Left ventricle myocardium inferior (tissue), 1 donor: Measurements from ENCODE around the gene HLCS. TPM values are rescaled to one million over a fixed set of nuclear protein-coding genes. Genes with fewer than 3 reads are reported as not detected.

ENCODE experiments used
- DNase-seq: peaks from one replicate; pipeline ENCODE4 v3.0.0-alpha.2; 2020
- H3K27ac ChIP-seq: fragments of 200-600 bp; replicated peaks from 2 replicates; pipeline ENCODE4 v1.8.0; 2021
- H3K27me3 ChIP-seq: fragments of 200-600 bp; 2 replicates; pipeline ENCODE4 v1.8.0; 2021; ENCODE audit warnings: low read depth
- H3K36me3 ChIP-seq: fragments of 200-600 bp; 2 replicates; pipeline ENCODE4 v1.8.0; 2021
- H3K4me1 ChIP-seq: fragments of 200-600 bp; 2 replicates; pipeline ENCODE4 v1.8.0; 2021
- H3K4me3 ChIP-seq: fragments of 200-600 bp; 2 replicates; pipeline ENCODE4 v1.8.0; 2021; ENCODE audit warnings: mild to moderate bottlenecking, moderate library complexity
- H3K9me3 ChIP-seq: fragments of 200-600 bp; replicated peaks from 2 replicates; pipeline ENCODE4 v1.8.0; 2021
- intact Hi-C: fragments of 100-400 bp; cut with micrococcal nuclease; formaldehyde crosslinking; loops from one replicate; pipeline ENCODE4 v1.11.0; 2022
- total RNA-seq: library from RNA; stranded (reverse); fragmentation: NEBNext Ultra II Directional; extraction: Animal tissue kit (Norgen Biotek cat#: 25700); gene quantifications from one replicate; pipeline ENCODE4 v1.2.1, GENCODE V29; 2021
- TF ChIP-seq, protein P1 (sequence below): fragments of 200-600 bp; IDR thresholded peaks from 2 replicates; pipeline ENCODE4 v1.8.0; 2021; ENCODE audit warnings: antibody characterized with exemption, mild to moderate bottlenecking, borderline replicate concordance
- donor health status: DM: no; HTN: yes; CAD: no; lungs with severe emphysema.

The HLCS gene
- total RNA-seq, 1 donor from 2014 or later = 5.3 TPM

DNA sequence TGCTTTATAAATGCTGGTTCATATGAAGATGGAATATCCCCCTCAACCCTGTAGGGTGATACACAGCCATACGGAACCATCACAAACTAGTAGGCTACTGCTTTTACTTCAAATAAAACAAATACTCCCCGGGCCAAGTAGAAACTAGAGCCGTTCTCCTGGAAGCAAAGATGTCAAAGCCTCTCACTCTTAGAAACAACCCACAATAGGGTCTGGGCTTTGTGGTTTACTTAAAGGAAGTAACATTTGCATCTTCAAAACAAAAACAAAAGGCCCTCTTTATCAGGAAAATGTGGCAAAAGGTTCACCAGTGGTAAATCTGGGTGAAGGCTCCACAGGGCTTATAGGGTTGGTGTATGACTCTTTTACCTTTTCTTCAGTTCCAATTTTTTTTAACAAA, 49.8 kb downstream of the HLCS start:
- Histone ChIP-seq H3K27me3 (no peaks in the 10 kb centered on the region), H3K36me3 (no peaks in the 10 kb centered on the region), H3K27ac (no peak overlapping the region), H3K9me3 (no peaks in the 10 kb centered on the region), H3K4me1 (peaks cover 19% of the 10 kb centered on the region), H3K4me3 (no peak overlapping the region)
- intact Hi-C loops = loop anchor here (10.0 kb wide), 1 partner anchor 172 kb away; no protein-coding TSS in a partner anchor
- TF ChIP-seq, protein P1, sequence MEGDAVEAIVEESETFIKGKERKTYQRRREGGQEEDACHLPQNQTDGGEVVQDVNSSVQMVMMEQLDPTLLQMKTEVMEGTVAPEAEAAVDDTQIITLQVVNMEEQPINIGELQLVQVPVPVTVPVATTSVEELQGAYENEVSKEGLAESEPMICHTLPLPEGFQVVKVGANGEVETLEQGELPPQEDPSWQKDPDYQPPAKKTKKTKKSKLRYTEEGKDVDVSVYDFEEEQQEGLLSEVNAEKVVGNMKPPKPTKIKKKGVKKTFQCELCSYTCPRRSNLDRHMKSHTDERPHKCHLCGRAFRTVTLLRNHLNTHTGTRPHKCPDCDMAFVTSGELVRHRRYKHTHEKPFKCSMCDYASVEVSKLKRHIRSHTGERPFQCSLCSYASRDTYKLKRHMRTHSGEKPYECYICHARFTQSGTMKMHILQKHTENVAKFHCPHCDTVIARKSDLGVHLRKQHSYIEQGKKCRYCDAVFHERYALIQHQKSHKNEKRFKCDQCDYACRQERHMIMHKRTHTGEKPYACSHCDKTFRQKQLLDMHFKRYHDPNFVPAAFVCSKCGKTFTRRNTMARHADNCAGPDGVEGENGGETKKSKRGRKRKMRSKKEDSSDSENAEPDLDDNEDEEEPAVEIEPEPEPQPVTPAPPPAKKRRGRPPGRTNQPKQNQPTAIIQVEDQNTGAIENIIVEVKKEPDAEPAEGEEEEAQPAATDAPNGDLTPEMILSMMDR = no peak
- DNase-seq = no peak

DNA sequence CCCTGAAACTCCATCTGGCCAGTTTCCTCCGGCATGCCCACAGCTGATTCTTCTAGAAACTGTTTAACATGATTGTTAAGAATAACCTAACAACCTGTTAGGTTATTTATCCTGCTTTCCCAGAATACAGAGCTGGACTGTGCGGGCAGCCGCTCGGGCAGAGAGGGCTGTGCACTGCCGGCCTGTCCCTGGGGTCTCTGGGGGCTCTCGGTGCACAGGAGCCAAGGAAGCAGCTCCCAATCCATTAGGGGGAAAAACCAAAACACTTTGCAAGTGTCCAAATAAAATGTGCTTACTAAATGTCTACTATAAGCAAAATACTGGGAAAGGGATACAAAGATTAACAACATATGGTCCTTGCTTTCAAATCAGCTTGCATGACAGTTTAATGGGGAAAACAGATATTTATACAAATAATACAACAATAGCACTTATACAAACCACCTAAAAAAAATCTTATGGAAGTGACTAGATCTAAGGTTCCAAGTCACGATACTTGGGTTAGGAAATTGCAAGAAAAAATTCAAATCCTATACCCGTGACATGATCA, 50.7 kb downstream of the HLCS start:
- H3K27me3 ChIP-seq = no peaks in the 10 kb centered on the region
- H3K9me3 ChIP-seq = no peaks in the 10 kb centered on the region
- no peaks in the 10 kb centered on the region for H3K36me3 ChIP-seq
- no peak overlapping the region for H3K4me3 ChIP-seq
- DNase-seq = no peak
- H3K27ac ChIP-seq = no peak overlapping the region
- TF ChIP-seq, protein P1 = no peak
- intact Hi-C loops = loop anchor here (10.0 kb wide), 1 partner anchor 171 kb away; no protein-coding TSS in a partner anchor
- peaks cover 19% of the 10 kb centered on the region for H3K4me1 ChIP-seq

DNA sequence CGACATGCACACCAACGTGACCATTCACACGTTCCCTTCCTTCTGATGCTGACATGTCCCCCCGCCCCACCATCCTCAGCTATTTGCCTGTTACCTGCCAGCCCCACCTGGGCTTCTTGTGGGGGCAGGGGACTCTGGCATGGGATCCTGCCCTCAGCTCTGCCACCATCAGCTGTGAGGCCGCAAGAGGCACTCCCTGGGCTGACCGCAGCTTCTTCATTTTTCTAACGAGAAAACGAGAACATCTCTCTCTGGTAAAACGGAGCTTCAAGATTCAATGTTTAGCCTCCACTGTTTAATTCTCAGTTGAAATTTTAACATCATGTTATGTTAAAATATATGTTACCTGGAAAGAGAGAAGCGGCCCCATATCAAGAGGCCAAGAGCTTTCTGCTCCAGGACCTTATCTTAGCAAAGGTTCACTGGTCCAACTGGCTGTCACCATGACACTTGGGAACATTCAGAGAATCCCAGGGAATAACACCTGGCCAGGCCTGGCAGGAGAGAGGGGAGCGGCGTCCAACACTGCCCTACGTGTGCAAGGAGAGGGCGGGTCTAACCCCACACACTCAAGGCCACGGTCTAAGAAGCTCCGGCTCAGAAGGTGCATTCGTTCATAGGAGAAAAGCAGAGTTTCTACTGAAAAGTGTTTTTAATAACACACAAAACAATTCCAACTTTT, 51.3 kb downstream of the HLCS start:
- no peak overlapping the region for H3K4me3 ChIP-seq
- no peaks in the 10 kb centered on the region for H3K27me3 ChIP-seq
- TF ChIP-seq, protein P1 = no peak
- DNase-seq = no peak
- peaks cover 19% of the 10 kb centered on the region for H3K4me1 ChIP-seq
- H3K9me3 ChIP-seq = no peaks in the 10 kb centered on the region
- no peaks in the 10 kb centered on the region for H3K36me3 ChIP-seq
- intact Hi-C loops = loop anchor here (10.0 kb wide), 1 partner anchor 170 kb away; no protein-coding TSS in a partner anchor
- H3K27ac ChIP-seq = no peak overlapping the region

DNA sequence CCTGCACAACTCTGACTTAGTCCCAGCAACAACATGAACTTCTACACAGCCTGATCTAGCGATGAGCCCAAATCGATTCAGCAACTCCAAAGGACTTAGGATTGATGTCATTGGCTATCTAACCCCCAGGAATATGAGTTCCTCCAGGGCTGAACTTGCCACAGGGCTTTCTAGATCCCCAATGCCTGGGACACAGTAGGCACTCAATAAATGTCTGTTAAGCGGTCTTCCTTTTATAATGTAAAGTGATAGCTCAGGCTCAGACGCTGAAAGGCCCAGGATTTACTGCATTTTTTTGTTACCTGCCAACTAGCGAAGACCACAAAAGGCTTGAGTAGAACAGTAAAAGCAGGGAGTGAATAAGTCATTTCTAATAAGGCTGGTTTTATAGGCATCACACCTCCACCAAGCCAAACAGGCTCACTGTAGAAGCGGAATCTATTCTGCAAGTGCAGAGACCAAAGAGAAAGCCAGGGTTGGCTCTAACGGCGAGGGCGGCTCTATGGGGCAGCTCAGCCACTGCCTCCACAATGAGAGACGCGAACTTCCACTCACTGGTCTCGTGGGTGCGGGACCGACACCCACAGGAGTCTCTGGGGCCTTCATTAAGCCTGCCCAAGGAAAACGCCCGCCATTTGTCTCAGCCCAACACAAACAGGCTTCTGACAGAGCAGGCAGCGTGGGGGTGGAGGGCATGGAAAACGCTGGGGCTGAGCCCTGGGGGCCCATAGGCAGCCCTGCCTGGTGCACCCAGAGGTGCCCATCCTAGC, 52.0 kb downstream of the HLCS start:
- no peak for DNase-seq

More for the DNA sequence above, 52.0 kb downstream of the HLCS start:
- no peaks in the 10 kb centered on the region for H3K9me3 ChIP-seq
- TF ChIP-seq, protein P1 = no peak
- H3K36me3 ChIP-seq = no peaks in the 10 kb centered on the region
- intact Hi-C loops = loop anchor here (10.0 kb wide), 1 partner anchor 170 kb away; no protein-coding TSS in a partner anchor
- peaks cover 19% of the 10 kb centered on the region for H3K4me1 ChIP-seq
- no peak overlapping the region for H3K27ac ChIP-seq
- no peaks in the 10 kb centered on the region for H3K27me3 ChIP-seq
- no peak overlapping the region for H3K4me3 ChIP-seq
